Measurements from ENCODE around the gene CPNE1.

DNA sequence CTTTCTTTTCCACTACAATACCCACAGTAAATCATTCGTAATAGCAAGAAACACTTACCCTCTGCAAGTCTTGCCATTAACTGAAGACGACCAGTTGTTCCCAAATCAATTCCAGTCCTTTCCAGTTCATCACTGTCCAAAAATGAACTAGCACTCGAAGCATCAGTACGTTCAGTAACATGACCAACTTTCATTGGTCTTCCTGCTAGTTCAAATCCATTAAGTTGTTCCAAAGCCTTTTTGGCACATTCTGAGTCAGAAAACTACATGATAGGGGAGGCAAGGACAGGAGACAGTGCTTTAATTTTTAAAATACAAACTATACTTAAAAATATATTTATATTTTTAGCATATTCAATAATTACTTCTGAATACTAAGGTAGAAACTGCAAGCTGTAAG is 49.4 kb upstream of the CPNE1 start:
- no peak for TF ChIP-seq ZNF70 (CRISPR knock-in tag; IDR thresholded peaks at IDR 0.05)
- no peak for TF ChIP-seq ESRRG (CRISPR knock-in tag; IDR thresholded peaks at IDR 0.05)
- TF ChIP-seq, protein P1, sequence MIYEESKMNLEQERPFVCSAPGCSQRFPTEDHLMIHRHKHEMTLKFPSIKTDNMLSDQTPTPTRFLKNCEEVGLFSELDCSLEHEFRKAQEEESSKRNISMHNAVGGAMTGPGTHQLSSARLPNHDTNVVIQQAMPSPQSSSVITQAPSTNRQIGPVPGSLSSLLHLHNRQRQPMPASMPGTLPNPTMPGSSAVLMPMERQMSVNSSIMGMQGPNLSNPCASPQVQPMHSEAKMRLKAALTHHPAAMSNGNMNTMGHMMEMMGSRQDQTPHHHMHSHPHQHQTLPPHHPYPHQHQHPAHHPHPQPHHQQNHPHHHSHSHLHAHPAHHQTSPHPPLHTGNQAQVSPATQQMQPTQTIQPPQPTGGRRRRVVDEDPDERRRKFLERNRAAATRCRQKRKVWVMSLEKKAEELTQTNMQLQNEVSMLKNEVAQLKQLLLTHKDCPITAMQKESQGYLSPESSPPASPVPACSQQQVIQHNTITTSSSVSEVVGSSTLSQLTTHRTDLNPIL (CRISPR knock-in tag; IDR thresholded peaks at IDR 0.05; ENCODE audit: low read depth): no peak
- TF ChIP-seq ZNF565 (CRISPR knock-in tag; conservative IDR thresholded peaks at IDR 0.05; ENCODE audit: low read depth): no peak
- TF ChIP-seq TCF4 (CRISPR knock-in tag; IDR thresholded peaks at IDR 0.05; ENCODE audit: borderline replicate concordance): no peak
- TF ChIP-seq, protein P2, sequence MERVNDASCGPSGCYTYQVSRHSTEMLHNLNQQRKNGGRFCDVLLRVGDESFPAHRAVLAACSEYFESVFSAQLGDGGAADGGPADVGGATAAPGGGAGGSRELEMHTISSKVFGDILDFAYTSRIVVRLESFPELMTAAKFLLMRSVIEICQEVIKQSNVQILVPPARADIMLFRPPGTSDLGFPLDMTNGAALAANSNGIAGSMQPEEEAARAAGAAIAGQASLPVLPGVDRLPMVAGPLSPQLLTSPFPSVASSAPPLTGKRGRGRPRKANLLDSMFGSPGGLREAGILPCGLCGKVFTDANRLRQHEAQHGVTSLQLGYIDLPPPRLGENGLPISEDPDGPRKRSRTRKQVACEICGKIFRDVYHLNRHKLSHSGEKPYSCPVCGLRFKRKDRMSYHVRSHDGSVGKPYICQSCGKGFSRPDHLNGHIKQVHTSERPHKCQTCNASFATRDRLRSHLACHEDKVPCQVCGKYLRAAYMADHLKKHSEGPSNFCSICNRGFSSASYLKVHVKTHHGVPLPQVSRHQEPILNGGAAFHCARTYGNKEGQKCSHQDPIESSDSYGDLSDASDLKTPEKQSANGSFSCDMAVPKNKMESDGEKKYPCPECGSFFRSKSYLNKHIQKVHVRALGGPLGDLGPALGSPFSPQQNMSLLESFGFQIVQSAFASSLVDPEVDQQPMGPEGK (CRISPR knock-in tag; IDR thresholded peaks at IDR 0.05; ENCODE audit: borderline replicate concordance): no peak
- TF ChIP-seq, protein P3, sequence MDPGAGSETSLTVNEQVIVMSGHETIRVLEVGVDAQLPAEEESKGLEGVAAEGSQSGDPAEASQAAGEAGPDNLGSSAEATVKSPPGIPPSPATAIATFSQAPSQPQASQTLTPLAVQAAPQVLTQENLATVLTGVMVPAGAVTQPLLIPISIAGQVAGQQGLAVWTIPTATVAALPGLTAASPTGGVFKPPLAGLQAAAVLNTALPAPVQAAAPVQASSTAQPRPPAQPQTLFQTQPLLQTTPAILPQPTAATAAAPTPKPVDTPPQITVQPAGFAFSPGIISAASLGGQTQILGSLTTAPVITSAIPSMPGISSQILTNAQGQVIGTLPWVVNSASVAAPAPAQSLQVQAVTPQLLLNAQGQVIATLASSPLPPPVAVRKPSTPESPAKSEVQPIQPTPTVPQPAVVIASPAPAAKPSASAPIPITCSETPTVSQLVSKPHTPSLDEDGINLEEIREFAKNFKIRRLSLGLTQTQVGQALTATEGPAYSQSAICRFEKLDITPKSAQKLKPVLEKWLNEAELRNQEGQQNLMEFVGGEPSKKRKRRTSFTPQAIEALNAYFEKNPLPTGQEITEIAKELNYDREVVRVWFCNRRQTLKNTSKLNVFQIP (CRISPR knock-in tag; IDR thresholded peaks at IDR 0.05; ENCODE audit: borderline replicate concordance, low read depth): no peak
- TF ChIP-seq ZC3H10 (CRISPR knock-in tag; IDR thresholded peaks at IDR 0.05): no peak
- TF ChIP-seq, protein P4, sequence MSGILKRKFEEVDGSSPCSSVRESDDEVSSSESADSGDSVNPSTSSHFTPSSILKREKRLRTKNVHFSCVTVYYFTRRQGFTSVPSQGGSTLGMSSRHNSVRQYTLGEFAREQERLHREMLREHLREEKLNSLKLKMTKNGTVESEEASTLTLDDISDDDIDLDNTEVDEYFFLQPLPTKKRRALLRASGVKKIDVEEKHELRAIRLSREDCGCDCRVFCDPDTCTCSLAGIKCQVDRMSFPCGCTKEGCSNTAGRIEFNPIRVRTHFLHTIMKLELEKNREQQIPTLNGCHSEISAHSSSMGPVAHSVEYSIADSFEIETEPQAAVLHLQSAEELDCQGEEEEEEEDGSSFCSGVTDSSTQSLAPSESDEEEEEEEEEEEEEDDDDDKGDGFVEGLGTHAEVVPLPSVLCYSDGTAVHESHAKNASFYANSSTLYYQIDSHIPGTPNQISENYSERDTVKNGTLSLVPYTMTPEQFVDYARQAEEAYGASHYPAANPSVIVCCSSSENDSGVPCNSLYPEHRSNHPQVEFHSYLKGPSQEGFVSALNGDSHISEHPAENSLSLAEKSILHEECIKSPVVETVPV (CRISPR knock-in tag; IDR thresholded peaks at IDR 0.05): no peak

Measured in SK-N-SH treated with all-trans-retinoic acid at 6 μM for 48 hours (cell line).